Activated CD4-positive, alpha-beta T cell treated with anti-CD3 and anti-CD28 coated beads, Interleukin-2, amount 10 ng/mL, durations not matched to agents 7 days and 5 days (primary cell): Measurements from ENCODE around the gene KIF22. TPM values are rescaled to one million over a fixed set of nuclear protein-coding genes. Genes with fewer than 3 reads are reported as not detected.
A peak's percentile ranks its signal among the peaks of the same experiment; 100 is the strongest.

Experiments used
- CTCF ChIA-PET: fragments of 350-600 bp; sonication (Branson Sonifier 250); formaldehyde crosslinking; loops from one replicate; lab custom pipeline; 2021; ENCODE audit warnings: antibody characterized with exemption; lab: Charles Lee
- POLR2A ChIA-PET: fragments of 350-600 bp; sonication (Branson Sonifier 250); formaldehyde crosslinking; loops from one replicate; lab custom pipeline; 2021; ENCODE audit warnings: antibody characterized with exemption; lab: Charles Lee
- DNase-seq: peaks from one replicate; pipeline ENCODE4 v3.0.0-alpha.2; 2020
- H3K27ac Mint-ChIP-seq: one replicate; pipeline ENCODE4 v1.8.0; 2021; ENCODE audit warnings: mild to moderate bottlenecking, moderate library complexity, mixed read lengths
- H3K27me3 Mint-ChIP-seq: one replicate; pipeline ENCODE4 v1.8.0; 2021; ENCODE audit warnings: mixed read lengths
- H3K36me3 Mint-ChIP-seq: one replicate; pipeline ENCODE4 v1.8.0; 2021; ENCODE audit warnings: low read depth, mixed read lengths
- H3K4me1 Mint-ChIP-seq: one replicate; pipeline ENCODE4 v1.8.0; 2021; ENCODE audit warnings: mixed read lengths
- H3K4me3 Mint-ChIP-seq: one replicate; pipeline ENCODE4 v1.8.0; 2021; ENCODE audit warnings: mild to moderate bottlenecking, moderate library complexity, mixed read lengths
- H3K9me3 Mint-ChIP-seq: one replicate; pipeline ENCODE4 v1.8.0; 2021; ENCODE audit warnings: mixed read lengths
- total RNA-seq, 2 experiments: library from RNA; stranded (reverse); gene quantifications; one replicate each; pipeline ENCODE4 v1.2.3, GENCODE V29; 2021

The KIF22 gene
- total RNA-seq, 2 experiments from 2014 or later = 244 to 253 TPM

- Mint-ChIP-seq H3K36me3 (peaks cover 61% of the 10 kb centered on the region), H3K27me3 (peaks cover 4% of the 10 kb centered on the region), H3K4me1 (peaks cover 58% of the 10 kb centered on the region), H3K27ac (peak overlapping the region; percentile 89), H3K9me3 (no peaks in the 10 kb centered on the region), H3K4me3 (peak overlapping the region; percentile 97)
- ChIA-PET POLR2A (interaction anchor here (0.5 to 2.5 kb wide), 4 partner anchors 9 to 105 kb away, joined by 3 to 9 read pairs (median 6); partner anchors contain the start of genes KIF22 and PAGR1), CTCF (interaction anchor here (0.6 to 4.3 kb wide), 18 partner anchors 9 to 887 kb away, joined by 3 to 39 read pairs (median 4); partner anchors contain the start of genes KIF22, MVP, PAGR1 and TMEM219)
- DNase-seq = peak; percentile 64
Measured at GRCh38 chr16:29806641-29807425, 16.3 kb downstream of the KIF22 start.

- H3K4me1 Mint-ChIP-seq = peaks cover 66% of the 10 kb centered on the region
- H3K27ac Mint-ChIP-seq = peak overlapping the region; percentile 89
- H3K4me3 Mint-ChIP-seq = peak overlapping the region; percentile 97
- no peaks in the 10 kb centered on the region for H3K9me3 Mint-ChIP-seq
- H3K36me3 Mint-ChIP-seq = peaks cover 58% of the 10 kb centered on the region
- CTCF ChIA-PET = interaction anchor here (0.5 to 4.3 kb wide), 25 partner anchors 9 to 910 kb away, joined by 3 to 39 read pairs (median 3); partner anchors contain the start of genes CDIPT, KIF22, MVP and PAGR1
- DNase-seq = peak; percentile 88
- H3K27me3 Mint-ChIP-seq = peaks cover 10% of the 10 kb centered on the region
- POLR2A ChIA-PET = interaction anchor here (0.5 to 2.5 kb wide), 9 partner anchors 9 to 1315 kb away, joined by 3 to 9 read pairs (median 3); partner anchors contain the start of genes KIF22, PAGR1 and TAOK2
Measured at GRCh38 chr16:29807426-29808218, 17.1 kb downstream of the KIF22 start.

- H3K9me3 Mint-ChIP-seq = no peaks in the 10 kb centered on the region
- DNase-seq = peak; percentile 40
- peaks cover 51% of the 10 kb centered on the region for H3K36me3 Mint-ChIP-seq
- peaks cover 67% of the 10 kb centered on the region for H3K4me1 Mint-ChIP-seq
- POLR2A ChIA-PET = interaction anchor here (0.6 to 2.5 kb wide), 6 partner anchors 8 to 1315 kb away, joined by 3 to 9 read pairs (median 3); partner anchors contain the start of genes KIF22, PAGR1 and TAOK2
- CTCF ChIA-PET = interaction anchor here (0.5 to 4.3 kb wide), 23 partner anchors 8 to 911 kb away, joined by 3 to 39 read pairs (median 4); partner anchors contain the start of genes CDIPT, KIF22, MVP and PAGR1
- peaks cover 13% of the 10 kb centered on the region for H3K27me3 Mint-ChIP-seq
- peak overlapping the region; percentile 97 for H3K4me3 Mint-ChIP-seq
- peak overlapping the region; percentile 89 for H3K27ac Mint-ChIP-seq
Measured at GRCh38 chr16:29808219-29808900, 17.8 kb downstream of the KIF22 start.

GRCh38 chr16:29809031-29809747, 18.6 kb downstream of the KIF22 start:
- Mint-ChIP-seq H3K4me1 (peaks cover 64% of the 10 kb centered on the region), H3K27me3 (peaks cover 13% of the 10 kb centered on the region), H3K36me3 (peaks cover 43% of the 10 kb centered on the region), H3K9me3 (no peaks in the 10 kb centered on the region), H3K4me3 (peak overlapping the region; percentile 97), H3K27ac (peak overlapping the region; percentile 89)
- no peak for DNase-seq
- POLR2A ChIA-PET = interaction anchor here (1.2 kb wide), 1 partner anchor 164 kb away, joined by 3 read pairs; the partner anchor contains the start of gene TAOK2
- CTCF ChIA-PET = interaction anchor here (0.9 to 4.3 kb wide), 8 partner anchors 12 to 109 kb away, joined by 3 to 39 read pairs (median 10); partner anchors contain the start of genes CDIPT, KIF22 and MVP

- Mint-ChIP-seq H3K9me3 (no peaks in the 10 kb centered on the region), H3K27ac (peak overlapping the region; percentile 62), H3K36me3 (peaks cover 37% of the 10 kb centered on the region), H3K27me3 (peaks cover 13% of the 10 kb centered on the region), H3K4me3 (peak overlapping the region; percentile 71), H3K4me1 (peaks cover 67% of the 10 kb centered on the region)
- ChIA-PET CTCF (interaction anchor here (0.9 to 4.3 kb wide), 2 partner anchors 11 to 16 kb away, joined by 6 to 39 read pairs; partner anchors contain the start of gene MVP), POLR2A (interaction anchor here (0.6 to 0.9 kb wide), 2 partner anchors 12 to 20 kb away, joined by 3 to 4 read pairs; no protein-coding TSS in a partner anchor)
- DNase-seq = peak; percentile 33
Measured at GRCh38 chr16:29809850-29810698, 19.5 kb downstream of the KIF22 start.

GRCh38 chr16:29810699-29811169, 20.2 kb downstream of the KIF22 start:
- POLR2A ChIA-PET = interaction anchor here (0.6 to 0.9 kb wide), 2 partner anchors 11 to 21 kb away, joined by 3 to 4 read pairs; no protein-coding TSS in a partner anchor
- CTCF ChIA-PET = no interaction called here
- Mint-ChIP-seq H3K4me1 (peaks cover 69% of the 10 kb centered on the region), H3K9me3 (no peaks in the 10 kb centered on the region), H3K27me3 (peaks cover 13% of the 10 kb centered on the region), H3K36me3 (peaks cover 34% of the 10 kb centered on the region), H3K4me3 (peak overlapping the region; percentile 71), H3K27ac (peak overlapping the region; percentile 62)
- DNase-seq = no peak

GRCh38 chr16:29811170-29811895, 20.8 kb downstream of the KIF22 start:
- DNase-seq = peak; percentile 76
- ChIA-PET CTCF (interaction anchor here (0.6 to 1.2 kb wide), 2 partner anchors 87 to 111 kb away, joined by 4 to 5 read pairs; no protein-coding TSS in a partner anchor), POLR2A (no interaction called here)
- Mint-ChIP-seq H3K4me1 (peaks cover 70% of the 10 kb centered on the region), H3K27me3 (peaks cover 13% of the 10 kb centered on the region), H3K9me3 (no peaks in the 10 kb centered on the region), H3K27ac (peak overlapping the region; percentile 57), H3K4me3 (peak overlapping the region; percentile 71), H3K36me3 (peaks cover 35% of the 10 kb centered on the region)

GRCh38 chr16:29811896-29812665, 21.5 kb downstream of the KIF22 start, which contains the start of gene PRRT2:
Gene PRRT2, plus strand, starts transcription at chr16:29812193. Its CDS starts 862 bp downstream, at chr16:29813055.
- POLR2A ChIA-PET = no interaction called here
- H3K27me3 Mint-ChIP-seq = peaks cover 13% of the 10 kb centered on the region
- H3K27ac Mint-ChIP-seq = peak within 1 kb of the TSS; percentile 57
- peak within 1 kb of the TSS; percentile 71 for H3K4me3 Mint-ChIP-seq
- H3K36me3 Mint-ChIP-seq = peaks cover 40% of the 10 kb centered on the region
- peaks cover 74% of the 10 kb centered on the region for H3K4me1 Mint-ChIP-seq
- H3K9me3 Mint-ChIP-seq = no peaks in the 10 kb centered on the region
- CTCF ChIA-PET = interaction anchor here (0.6 to 8.8 kb wide), 3 partner anchors 22 to 111 kb away, joined by 4 to 46 read pairs (median 5); partner anchors contain the start of gene KIF22
- peak; percentile 52 for DNase-seq
